ES-I3 (cell line): ENCODE data around the gene RMC1.
"Not testable (repeated sequence)": the region's sequence is repeated elsewhere in the genome, so short reads cannot be mapped to it uniquely, and the experiment has no call there.

ENCODE experiments used
- H3K36me3 ChIP-seq: 2 replicates; pipeline ENCODE4 v1.6.1; 2013; ENCODE audit warnings: mild to moderate bottlenecking, low read length, control low read depth, moderate library complexity; ENCODE audit not compliant: insufficient read depth
- H3K4me1 ChIP-seq: 2 replicates; pipeline ENCODE4 v1.6.1; 2013; ENCODE audit warnings: mild to moderate bottlenecking, control low read depth, low read length; ENCODE audit not compliant: insufficient read depth
- H3K9ac ChIP-seq: 2 replicates; pipeline ENCODE4 v1.6.1; 2013; ENCODE audit warnings: low read depth, mild to moderate bottlenecking, low read length, moderate library complexity
- H3K9me3 ChIP-seq: 2 replicates; pipeline ENCODE4 v1.6.1; 2013; ENCODE audit warnings: mild to moderate bottlenecking, low read length, moderate library complexity; ENCODE audit not compliant: control insufficient read depth, insufficient read depth

The RMC1 gene

GRCh38 chr18:23548275-23548674 is 45.0 kb downstream of the RMC1 start:
- Histone ChIP-seq H3K9ac (no peak overlapping the region), H3K36me3 (peaks cover 44% of the 10 kb centered on the region), H3K9me3 (no peaks in the 10 kb centered on the region), H3K4me1 (no peaks in the 10 kb centered on the region)

- Histone ChIP-seq H3K9ac (no peak overlapping the region), H3K9me3 (no peaks in the 10 kb centered on the region), H3K36me3 (peaks cover 48% of the 10 kb centered on the region), H3K4me1 (no peaks in the 10 kb centered on the region)
Observed at GRCh38 chr18:23548719-23549118, 45.4 kb downstream of the RMC1 start.

- no peaks in the 10 kb centered on the region for H3K9me3 ChIP-seq
- no peak overlapping the region for H3K9ac ChIP-seq
- no peaks in the 10 kb centered on the region for H3K4me1 ChIP-seq
- peaks cover 64% of the 10 kb centered on the region for H3K36me3 ChIP-seq
Observed at GRCh38 chr18:23550898-23551297, 47.6 kb downstream of the RMC1 start.

GRCh38 chr18:23551978-23552377 is 48.7 kb downstream of the RMC1 start:
- Histone ChIP-seq H3K9me3 (no peaks in the 10 kb centered on the region), H3K36me3 (peaks cover 65% of the 10 kb centered on the region), H3K9ac (no peak overlapping the region), H3K4me1 (no peaks in the 10 kb centered on the region)

- Histone ChIP-seq H3K4me1 (no peaks in the 10 kb centered on the region), H3K36me3 (peaks cover 66% of the 10 kb centered on the region), H3K9ac (no peak overlapping the region), H3K9me3 (no peaks in the 10 kb centered on the region)
Observed at GRCh38 chr18:23552505-23552904, 49.2 kb downstream of the RMC1 start.

GRCh38 chr18:23553887-23554286 is 50.6 kb downstream of the RMC1 start:
- H3K9me3 ChIP-seq, result no peaks in the 10 kb centered on the region

GRCh38 chr18:23556145-23556780 is 53.0 kb downstream of the RMC1 start:
- no peak overlapping the region for H3K9ac ChIP-seq
- no peaks in the 10 kb centered on the region for H3K9me3 ChIP-seq
- peaks cover 54% of the 10 kb centered on the region for H3K36me3 ChIP-seq
- H3K4me1 ChIP-seq, result no peaks in the 10 kb centered on the region

More at GRCh38 chr18:23553887-23554286, 50.6 kb downstream of the RMC1 start:
- Histone ChIP-seq H3K4me1 (no peaks in the 10 kb centered on the region), H3K36me3 (peaks cover 54% of the 10 kb centered on the region), H3K9ac (no peak overlapping the region)

- not testable (repeated sequence) for H3K4me1 ChIP-seq, H3K9ac ChIP-seq, H3K9me3 ChIP-seq
- peaks cover 54% of the 10 kb centered on the region for H3K36me3 ChIP-seq
Observed at GRCh38 chr18:23557511-23557910, 54.2 kb downstream of the RMC1 start.

GRCh38 chr18:23560186-23560585 is 56.9 kb downstream of the RMC1 start:
- H3K36me3 ChIP-seq, result peaks cover 29% of the 10 kb centered on the region
- no peaks in the 10 kb centered on the region for H3K4me1 ChIP-seq
- no peaks in the 10 kb centered on the region for H3K9me3 ChIP-seq

GRCh38 chr18:23563377-23564043 is 60.2 kb downstream of the RMC1 start:
- Histone ChIP-seq H3K9ac (no peak overlapping the region), H3K4me1 (no peaks in the 10 kb centered on the region), H3K9me3 (no peaks in the 10 kb centered on the region), H3K36me3 (peaks cover 31% of the 10 kb centered on the region)

More at GRCh38 chr18:23560186-23560585, 56.9 kb downstream of the RMC1 start:
- H3K9ac ChIP-seq, result no peak overlapping the region

- Histone ChIP-seq H3K9ac (no peak overlapping the region), H3K9me3 (no peaks in the 10 kb centered on the region), H3K4me1 (no peaks in the 10 kb centered on the region), H3K36me3 (peaks cover 41% of the 10 kb centered on the region)
Observed at GRCh38 chr18:23565916-23566547, 62.7 kb downstream of the RMC1 start.

GRCh38 chr18:23567671-23568070 is 64.4 kb downstream of the RMC1 start:
- H3K9ac ChIP-seq, result no peak overlapping the region
- no peaks in the 10 kb centered on the region for H3K9me3 ChIP-seq
- peaks cover 42% of the 10 kb centered on the region for H3K36me3 ChIP-seq
- H3K4me1 ChIP-seq, result no peaks in the 10 kb centered on the region

- H3K36me3 ChIP-seq, result peaks cover 46% of the 10 kb centered on the region
- H3K9ac ChIP-seq, result no peak overlapping the region
- H3K4me1 ChIP-seq, result peaks cover 6% of the 10 kb centered on the region; the same call in 1 of the 2 replicates
- no peaks in the 10 kb centered on the region for H3K9me3 ChIP-seq
Observed at GRCh38 chr18:23568281-23569138, 65.2 kb downstream of the RMC1 start.
